Midbrain (tissue), 1 donor: ENCODE measurements around the gene CLDN7.

Source experiments
- DNase-seq: peaks from one replicate; lab custom pipeline; 2025; lab: John Stamatoyannopoulos, UW

The CLDN7 gene

DNA sequence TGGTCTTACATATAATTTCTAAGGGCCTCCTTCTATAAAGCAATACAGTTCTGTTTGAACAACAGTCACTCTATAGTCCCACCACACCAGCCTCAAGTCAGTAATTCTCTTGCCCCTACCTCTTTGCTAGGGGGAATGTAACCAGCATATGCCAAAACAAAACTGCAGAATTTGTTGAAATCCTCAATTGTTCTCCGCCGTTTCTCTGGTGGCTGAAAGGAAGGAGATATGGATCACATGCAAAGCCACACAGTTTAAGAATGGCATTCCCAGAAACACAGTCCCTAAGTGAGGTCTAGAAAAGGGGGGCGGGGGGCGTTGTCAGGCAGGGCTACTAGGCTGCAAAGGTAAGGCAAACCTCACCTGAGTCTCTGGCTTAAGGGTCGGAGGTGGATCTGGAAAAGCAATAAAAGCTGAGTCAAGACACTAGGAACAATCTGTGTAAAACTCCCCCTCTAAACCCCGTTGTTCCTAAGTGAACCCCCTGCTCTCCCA lies 25.0 kb downstream of the CLDN7 start:
- DNase-seq: no peak

DNA sequence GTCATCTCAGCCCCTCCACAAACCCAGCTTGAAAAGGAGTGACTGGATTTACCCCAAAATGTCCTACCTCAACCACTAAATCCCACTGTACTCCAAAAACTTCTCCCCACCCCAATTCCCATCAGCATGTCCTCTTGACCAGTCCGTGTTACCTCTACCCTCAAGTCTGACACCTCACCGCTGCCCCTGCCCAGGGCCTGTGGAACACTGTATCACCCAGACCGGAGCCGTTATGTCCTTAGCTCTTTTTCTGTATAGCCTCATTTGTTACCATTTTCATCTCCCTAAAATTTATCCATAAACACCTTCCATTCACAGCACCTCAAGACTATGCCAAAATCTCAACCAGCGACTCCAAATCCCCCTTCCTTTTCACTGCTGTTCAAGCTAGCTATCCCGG lies 25.5 kb downstream of the CLDN7 start:
- DNase-seq: no peak

DNA sequence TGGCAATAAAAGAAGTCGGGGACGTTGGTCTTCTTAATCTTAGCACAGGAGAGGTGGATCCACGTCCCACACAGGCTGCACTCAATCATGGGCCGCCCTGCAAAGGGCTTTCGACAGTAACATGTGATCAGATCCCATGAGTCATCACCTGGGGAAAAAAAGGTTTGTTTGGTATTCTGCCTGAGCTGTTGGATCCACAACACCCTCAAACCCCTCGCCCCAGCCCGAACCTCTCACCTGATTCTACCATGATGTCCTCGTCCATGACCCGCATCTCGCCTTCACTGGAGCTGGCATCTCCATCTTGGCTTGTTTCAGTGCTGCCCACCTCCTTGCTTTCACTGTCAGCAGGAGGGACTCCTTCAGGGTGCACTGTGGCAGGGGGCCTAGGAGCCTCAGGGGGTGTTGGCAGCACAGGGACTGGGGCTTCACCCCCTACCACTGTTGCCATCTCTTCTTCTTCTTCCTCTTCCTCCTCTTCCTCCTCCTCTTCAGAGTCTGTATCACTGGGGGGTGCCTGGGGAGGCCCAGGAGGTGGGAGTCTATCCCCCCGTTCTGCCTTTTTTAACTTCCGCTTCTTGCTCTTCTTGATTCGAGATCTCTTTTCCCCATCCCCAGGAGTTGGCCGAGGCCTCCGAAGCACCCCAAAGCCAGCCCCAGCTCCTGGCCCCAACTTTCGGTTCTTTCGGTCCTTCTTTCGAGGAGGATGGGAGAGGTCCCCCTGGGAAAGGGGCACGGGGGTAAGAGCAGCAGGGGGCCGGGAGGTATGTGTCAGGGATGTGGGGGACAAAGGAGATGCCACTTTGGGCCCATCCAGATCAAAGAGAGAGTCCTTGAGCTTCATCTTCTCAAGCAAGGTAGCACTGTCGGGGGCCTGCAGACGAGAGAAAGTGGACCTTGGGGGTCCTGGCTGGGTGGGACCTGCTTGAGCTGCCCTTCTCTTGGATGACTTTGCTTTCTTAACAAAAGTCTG lies 26.3 kb downstream of the CLDN7 start:
- DNase-seq: no peak

DNA sequence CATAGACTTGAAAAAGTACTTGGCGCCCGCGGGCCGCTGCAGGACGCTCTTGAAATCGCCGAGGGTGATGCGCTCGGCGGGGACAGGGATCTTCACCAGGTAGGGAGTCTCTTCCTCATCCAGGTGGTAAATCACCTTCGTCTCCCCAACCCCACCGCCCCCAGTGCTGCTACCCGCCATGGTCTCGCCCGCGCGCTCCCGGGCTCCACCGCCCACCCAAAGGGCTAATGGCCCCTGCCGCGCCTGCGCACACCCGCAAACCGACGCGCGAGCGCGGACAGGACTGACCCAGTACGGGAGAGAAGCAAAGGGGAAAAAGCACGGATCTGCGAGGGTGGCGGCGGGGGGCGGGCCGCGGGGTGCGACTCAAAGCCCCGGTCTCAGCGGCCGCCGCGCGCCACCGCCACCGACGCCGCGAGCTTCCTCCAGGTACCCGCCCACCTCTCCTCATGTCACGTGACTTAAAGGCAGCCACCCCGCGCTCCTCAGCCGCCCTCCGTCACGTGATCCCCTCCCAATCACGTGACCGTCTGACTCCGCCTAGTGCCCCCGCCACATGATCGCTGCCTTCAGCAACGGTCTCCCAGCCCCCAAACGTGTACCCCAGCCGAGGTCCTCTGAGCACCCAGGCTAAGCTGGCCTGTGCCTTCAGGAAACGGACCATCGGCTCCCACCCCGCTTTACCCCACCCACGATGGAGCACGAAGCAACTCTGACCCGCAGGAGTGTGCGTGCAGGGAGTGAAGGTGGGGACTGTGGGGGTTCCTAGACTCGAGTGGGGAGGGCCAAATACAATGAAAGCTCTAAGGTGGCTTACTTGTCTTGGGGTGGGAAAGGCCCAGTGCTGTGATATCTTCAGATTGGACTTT lies 28.0 kb downstream of the CLDN7 start, which contains the start of gene DVL2:
Gene DVL2, minus strand, starts transcription at position 435 of the 869 bp plus-strand sequence. Its CDS starts 255 bp downstream, at position 180.
- peak; percentile 96 for DNase-seq

DNA sequence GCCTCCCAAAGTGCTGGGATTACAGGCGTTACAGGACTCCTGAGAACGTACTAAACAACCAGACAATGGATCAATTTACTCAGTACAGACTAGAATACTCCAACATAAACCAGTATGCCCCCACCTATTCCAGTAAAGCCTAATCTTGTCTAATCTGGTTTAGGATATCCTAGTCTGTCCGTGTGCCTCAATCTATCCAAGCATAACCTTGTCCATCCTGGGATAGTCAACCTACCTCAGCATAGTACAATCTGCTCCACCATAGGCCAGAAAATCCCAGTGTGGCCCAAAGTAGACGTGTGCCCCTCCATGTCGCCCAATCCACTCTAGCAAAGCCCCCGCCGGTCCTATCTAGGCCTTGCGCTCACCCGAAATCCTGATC lies 28.6 kb downstream of the CLDN7 start:
- DNase-seq: no peak

DNA sequence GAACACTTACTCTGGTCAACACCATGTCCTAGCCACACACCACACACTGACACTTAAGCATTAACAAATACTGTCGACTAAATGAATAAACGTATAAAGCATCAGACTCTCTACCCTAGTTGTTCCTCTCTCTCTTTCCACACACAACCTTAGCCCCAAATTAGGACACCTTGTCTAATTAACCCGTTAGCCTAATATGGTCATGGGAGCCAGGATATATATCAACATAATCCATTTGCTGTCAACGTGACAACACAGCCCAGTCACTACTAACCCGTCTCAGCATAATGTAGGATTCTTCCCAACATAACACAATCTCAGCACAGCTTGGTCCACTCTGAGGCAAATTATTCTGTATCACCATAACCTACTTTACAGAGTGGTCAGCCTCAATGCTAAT lies 30.2 kb downstream of the CLDN7 start:
- no peak for DNase-seq

DNA sequence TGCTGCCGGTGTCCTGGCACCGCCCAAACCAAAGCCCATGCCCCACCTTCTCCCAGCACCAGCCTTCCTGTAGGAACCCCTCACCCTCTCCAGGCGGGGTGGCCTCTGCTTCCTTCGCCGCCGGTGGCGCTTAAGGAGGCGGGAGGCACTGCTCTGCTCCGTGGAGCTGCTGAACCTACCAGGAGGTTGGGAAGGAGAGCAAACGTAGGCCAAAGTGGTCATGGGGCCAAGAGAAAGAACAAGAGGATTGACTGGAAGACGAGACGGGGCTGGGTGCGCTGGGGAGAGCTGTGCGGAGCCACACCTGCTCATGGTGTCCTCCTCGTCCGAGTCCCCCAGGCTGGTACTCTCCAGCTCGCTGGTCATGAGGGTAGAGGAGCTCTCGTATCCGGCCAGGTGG lies 32.8 kb downstream of the CLDN7 start:
- DNase-seq: no peak

DNA sequence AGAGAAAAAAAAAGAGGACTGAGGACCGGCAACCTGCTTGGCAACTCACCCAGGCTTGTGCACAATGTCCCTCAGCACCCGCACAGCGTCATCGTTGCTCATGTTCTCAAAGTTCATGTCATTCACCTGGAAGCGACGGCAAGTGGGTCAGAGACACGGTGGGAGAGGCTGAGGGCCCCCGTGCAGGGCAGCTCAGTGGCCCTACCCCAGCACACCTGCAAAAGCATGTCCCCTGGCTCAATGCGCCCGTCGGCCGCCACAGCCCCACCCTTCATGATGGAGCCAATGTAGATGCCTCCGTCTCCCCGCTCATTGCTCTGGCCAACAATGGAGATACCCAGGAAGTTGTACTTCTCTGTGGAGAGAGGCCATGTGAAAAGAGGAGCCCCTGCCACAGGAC lies 33.4 kb downstream of the CLDN7 start:
- no peak for DNase-seq

DNA sequence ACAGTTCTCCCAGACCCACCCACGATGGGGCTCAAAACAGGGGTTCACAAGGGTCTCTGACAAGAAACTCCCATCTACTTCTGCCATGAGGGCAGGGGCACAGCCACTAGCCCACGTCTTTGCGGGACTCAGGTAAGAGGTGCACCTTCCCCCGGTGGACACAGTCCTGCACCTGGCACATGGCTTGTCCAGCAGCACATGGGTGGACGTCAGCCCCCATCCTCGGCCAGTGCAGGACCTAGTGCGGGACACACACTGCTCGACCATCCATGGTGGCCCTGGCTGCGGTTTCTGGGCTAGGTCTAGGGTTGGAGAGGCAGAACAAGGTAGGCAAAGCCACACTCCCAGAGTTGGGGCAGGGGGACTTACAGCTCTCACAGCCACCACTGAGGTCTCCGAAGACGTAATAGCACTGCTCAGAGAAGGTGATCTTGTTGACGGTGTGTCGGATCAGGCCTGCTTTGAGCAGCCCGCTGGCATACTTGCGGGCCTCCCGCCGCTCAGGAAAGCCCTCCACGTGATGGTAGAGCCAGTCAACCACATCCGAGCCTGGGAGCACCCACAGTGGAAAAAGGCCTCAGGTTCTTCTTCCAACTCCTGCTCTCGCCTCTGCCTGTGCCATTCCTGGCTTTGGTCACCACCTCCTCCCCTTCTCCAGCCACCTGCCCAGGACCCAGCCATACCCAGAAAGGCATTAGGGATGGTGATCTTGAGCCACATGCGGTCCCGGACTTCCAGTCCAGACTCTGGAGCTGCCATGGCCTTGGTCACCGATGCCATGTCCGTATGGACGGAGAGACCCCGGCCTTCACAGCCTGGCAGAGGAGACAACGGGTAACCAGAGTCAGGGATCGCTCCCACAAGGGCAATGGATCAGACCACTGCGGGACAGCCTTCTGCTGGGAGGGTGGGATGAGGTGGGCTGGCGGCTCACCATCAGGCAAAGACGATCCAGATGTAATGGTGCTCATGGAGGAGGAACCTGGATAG lies 35.3 kb downstream of the CLDN7 start:
- DNase-seq: no peak

DNA sequence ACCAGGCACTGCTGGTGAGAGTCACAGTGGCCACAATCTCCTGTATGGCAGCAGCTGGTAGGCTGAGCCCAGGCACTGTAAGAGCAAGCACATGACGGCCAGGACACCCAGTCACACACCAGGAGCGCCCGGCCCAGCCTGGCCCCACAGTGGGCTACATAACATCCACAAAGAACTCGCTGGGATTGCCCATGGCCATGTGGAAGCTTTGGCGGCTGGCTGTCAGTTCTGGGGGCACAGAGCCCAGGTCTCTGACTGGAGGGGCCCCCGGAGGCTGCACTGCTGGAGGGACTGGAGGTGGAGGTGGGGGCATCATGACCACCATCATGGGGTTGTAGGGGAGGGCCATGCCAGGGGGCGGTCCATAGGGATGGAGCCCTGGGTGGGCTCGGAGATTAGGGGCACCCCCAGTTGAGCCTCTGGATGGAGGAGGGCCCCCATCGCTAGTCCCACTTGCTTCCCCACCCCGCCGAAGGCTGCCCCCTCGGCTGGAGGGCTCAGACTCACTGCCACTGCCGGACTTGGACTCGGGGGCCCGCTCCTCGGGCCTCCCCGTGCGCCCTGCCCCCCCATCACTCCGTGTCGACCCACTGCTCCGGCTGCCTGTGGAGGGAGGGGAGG lies 36.5 kb downstream of the CLDN7 start:
- DNase-seq: no peak

DNA sequence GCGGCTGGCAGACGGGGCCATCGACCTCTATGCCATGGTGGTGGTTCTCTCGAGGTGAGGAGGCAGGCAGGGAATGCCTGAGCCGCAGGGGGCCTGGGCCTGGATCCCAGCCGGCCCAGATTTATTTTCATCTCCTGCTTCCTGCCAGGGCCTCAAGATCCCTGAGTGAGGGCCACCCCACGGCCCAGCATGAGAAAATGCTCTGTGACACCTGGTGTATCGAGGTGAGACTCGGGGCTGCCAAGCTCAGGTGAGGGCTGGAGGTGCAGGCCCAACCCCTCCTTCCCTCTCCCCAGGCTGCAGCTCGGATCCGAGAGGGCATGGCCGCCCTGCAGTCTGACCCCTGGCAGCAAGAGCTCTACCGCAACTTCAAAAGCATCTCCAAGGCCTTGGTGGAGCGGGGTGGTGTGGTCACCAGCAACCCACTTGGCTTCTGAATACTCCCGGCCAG lies 37.6 kb downstream of the CLDN7 start:
- DNase-seq: no peak

DNA sequence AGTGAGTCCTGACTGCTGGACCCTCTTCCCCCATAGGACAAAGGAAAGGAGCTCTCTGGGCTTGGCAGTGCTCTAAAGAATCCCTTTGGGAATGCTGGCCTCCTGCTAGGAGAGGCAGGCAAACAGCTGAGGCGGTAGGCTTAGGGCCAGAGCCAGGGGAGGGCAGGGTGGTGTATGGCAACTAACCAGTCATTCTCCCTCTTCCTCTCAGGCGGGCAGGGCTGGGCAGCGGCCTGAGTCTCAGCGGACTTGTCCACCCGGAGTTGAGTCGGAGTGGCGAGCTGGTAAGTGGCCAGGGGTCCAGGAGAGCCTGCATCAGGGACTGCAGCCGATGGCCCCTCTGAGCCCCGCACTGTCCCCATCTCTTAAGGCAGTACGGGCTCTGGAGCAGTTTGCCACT lies 38.2 kb downstream of the CLDN7 start:
- DNase-seq: no peak

DNA sequence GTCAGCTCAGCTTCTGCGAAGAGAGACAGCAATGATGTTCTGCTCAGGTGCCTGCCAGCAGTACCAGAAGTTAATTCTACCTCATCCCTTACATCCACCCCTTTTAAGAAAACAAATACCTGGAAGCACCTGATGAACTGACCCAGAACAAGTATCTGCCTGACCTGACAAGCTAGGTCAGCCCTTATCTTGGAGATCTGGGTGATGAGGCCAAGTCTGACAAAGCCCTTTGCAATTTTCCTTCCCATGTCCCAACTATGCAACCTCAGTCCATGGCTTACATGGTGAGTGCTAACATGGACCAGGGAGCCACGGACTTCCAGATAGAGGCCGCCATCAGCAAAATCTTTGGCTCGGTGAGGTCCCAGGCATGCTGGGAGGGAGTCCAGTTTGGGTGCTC lies 38.9 kb downstream of the CLDN7 start:
- DNase-seq: no peak

DNA sequence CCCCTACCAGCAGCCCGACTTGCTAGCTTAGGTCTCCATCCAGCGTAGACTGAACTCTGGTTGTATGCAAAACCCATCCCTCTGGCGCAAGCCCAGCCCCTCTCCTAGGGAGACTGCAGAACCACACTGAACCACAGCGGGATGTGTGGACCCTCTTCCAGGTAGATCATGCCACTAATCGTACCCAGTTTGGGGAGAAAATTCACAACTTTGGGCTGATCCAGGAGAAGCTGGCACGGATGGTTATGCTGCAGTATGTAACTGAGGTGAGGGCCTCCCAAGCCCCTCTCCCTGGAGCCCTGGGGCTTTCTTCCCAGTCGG lies 39.3 kb downstream of the CLDN7 start:
- DNase-seq: no peak

DNA sequence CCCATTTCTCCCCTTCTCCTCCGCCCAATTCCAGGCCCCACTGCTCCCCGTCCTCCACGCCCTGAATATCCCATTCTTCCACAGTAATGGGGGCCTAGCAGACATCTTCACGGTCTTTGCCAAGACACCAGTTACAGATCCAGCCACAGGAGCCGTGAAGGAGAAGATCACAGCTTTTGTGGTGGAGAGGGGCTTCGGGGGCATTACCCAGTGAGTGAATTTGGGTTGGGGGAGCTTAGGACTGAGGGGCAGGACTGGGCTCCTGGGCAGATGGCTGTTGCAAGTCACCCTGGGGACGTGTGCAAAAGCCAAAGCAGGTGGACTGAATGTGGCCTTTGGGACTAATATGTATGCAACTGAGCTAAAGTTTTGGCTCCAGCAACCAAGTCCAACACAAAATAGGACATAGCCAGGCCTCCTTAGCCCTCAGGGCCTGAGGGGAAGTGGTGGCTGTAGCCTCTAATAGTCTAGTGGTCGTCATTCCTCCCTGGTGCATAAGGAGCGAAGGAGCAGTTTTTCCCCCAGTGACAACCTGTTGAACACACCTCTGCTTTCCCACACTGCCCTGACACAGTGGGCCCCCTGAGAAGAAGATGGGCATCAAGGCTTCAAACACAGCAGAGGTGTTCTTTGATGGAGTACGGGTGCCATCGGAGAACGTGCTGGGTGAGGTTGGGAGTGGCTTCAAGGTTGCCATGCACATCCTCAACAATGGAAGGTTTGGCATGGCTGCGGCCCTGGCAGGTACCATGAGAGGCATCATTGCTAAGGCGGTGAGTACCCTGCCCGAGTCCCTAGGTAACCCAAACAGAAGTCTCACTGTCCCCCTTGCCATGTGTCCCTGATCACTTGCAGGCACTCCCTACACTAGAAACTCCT lies 39.9 kb downstream of the CLDN7 start:
- DNase-seq: no peak

DNA sequence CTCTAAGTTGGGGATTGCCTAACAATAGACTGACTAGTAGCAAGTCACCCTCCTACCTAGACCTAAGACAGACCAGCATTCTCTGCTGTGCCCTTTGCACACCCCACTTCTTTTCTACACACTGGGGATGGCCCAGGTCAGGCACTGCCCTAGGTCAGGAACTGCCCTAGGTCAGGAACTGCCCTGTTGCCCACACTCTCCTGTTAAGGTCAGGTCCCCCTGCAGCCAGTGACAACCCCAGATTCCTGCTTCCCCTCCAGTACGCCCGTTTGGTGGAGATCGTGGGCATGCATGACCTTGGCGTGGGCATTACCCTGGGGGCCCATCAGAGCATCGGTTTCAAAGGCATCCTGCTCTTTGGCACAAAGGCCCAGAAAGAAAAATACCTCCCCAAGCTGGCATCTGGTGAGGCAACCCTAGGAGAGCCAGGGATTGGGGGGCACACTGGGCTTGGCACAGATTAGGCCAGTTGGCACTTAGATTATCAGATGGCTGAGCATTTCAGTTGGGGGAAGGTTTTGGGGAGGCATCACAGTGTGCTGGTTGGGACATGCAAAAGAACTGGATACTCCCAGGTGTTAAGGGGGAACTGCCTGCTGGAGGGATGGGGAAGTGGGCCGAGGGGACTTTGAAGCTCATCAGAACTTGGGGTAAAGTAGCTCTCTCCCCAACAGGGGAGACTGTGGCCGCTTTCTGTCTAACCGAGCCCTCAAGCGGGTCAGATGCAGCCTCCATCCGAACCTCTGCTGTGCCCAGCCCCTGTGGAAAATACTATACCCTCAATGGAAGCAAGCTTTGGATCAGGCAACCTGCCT lies 40.8 kb downstream of the CLDN7 start:
- no peak for DNase-seq

DNA sequence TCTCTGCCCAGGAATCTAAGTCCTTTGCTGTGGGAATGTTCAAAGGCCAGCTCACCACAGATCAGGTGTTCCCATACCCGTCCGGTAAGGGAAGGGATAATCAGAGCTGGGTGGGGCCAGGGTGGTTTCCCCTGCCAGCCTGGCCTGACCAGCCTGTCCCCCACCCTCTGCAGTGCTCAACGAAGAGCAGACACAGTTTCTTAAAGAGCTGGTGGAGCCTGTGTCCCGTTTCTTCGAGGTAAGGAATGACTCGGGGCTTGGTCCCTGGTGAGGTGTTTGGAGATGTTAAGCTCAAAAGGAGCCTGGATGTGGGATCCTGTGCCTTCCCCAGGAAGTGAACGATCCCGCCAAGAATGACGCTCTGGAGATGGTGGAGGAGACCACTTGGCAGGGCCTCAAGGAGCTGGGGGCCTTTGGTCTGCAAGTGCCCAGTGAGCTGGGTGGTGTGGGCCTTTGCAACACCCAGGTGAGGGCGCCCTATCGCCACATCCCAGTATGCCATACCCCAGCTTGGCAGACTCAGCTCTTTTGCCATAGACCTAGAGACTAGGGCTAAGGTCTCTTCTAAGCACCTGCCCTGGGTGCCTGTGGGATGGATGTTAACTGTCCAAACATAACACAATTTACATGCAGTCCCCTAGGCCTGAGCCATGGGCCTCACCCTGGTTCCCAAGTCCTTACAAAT lies 41.5 kb downstream of the CLDN7 start:
- DNase-seq: no peak

DNA sequence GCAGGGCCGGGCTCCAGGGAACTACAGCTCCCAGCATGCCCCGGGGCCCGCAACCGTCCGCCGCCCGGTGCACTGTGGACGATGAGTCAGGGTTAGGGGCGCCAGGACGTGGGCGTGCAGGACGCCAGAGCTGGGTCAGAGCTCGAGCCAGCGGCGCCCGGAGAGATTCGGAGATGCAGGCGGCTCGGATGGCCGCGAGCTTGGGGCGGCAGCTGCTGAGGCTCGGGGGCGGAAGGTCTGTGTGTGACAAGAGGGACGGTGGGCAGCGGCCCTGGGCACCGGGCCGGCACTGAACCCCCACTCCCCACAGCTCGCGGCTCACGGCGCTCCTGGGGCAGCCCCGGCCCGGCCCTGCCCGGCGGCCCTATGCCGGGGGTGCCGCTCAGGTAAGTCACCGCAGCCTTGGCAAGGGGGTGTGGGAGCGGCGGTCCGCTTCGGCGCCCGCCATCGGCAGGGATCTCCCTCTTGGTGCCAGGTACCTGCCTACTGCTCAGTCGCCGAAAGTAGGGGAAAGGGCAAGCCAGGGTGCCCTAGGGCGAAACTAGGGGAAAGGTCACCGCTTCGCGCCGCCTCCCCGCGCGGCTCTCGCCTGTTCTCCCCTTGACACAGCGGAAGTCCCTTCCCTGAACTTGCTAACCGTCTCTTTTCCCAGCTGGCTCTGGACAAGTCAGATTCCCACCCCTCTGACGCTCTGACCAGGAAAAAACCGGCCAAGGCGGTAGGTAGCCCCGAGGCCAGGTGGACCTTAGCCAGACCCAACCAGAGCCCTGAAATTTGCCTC lies 42.3 kb downstream of the CLDN7 start, which contains the start of the genes ACADVL and DLG4:
Gene ACADVL, plus strand, starts transcription at position 127 of the 781 bp plus-strand sequence. Its CDS starts 47 bp downstream, at position 174.
Gene DLG4, minus strand, starts transcription at position 25 of the 781 bp plus-strand sequence.
- DNase-seq: peak; percentile 89
